Measurements from ENCODE around the gene PPP6R3. TPM values are rescaled to one million over a fixed set of nuclear protein-coding genes. Genes with fewer than 3 reads are reported as not detected.

PPP6R3 gene
- total and polyA plus RNA-seq, 2 of the 13 experiments (the other 11 are each of a cell fraction or from before 2014, with no cell fraction given) = 41.2 to 83.4 TPM

GRCh38 chr11:68449951-68450350 is 10.6 kb upstream of the PPP6R3 start (continued):
- TF ChIP-seq HNRNPH1 (optimal IDR thresholded peaks at IDR 0.05; ENCODE audit: low read depth, low read length) (no peak), REST (IDR thresholded peaks at IDR 0.05; ENCODE audit: borderline replicate concordance in 1 of 2, low read depth in 1 of 2, low read length in 2 of 2) (no peak), RBFOX2 (IDR thresholded peaks at IDR 0.05; ENCODE audit: low read depth, low read length) (no peak), DBP (CRISPR knock-in tag; IDR thresholded peaks at IDR 0.05; ENCODE audit: not compliant biosample characterization) (no peak), SRSF1 (optimal IDR thresholded peaks at IDR 0.05; ENCODE audit: low read depth, low read length) (no peak), HOXA5 (CRISPR knock-in tag; IDR thresholded peaks at IDR 0.05) (no peak), ZNF660 (CRISPR knock-in tag; IDR thresholded peaks at IDR 0.05; ENCODE audit: borderline replicate concordance, low read depth) (no peak), ZMYM2 (CRISPR knock-in tag; IDR thresholded peaks at IDR 0.05) (no peak), SP140L (CRISPR knock-in tag; IDR thresholded peaks at IDR 0.05; ENCODE audit: borderline replicate concordance) (no peak), POLR2G (IDR thresholded peaks at IDR 0.05; ENCODE audit: low read depth, low read length) (peak; percentile 40; the same call in 1 of the 2 replicates)
